Testis (tissue), 2 donors: ENCODE results near the gene TRIM63.
A peak's percentile ranks its signal among the peaks of the same experiment; 100 is the strongest.

Experiments used
- POLR2A ChIP-seq: fragments of 450-650 bp; IDR thresholded peaks from one replicate; pipeline ENCODE4 v1.6.1; 2017; ENCODE audit warnings: antibody characterized with exemption, mild to moderate bottlenecking, moderate library complexity
- TF ChIP-seq, protein P1 (sequence below), 3 experiments: fragments of 450-650 bp in 2 of 3; fragments of 200-600 bp in 1 of 3; sonication (generic) in 1 of 3; IDR thresholded peaks; one replicate each; pipeline ENCODE4 v1.5.1; 2016 to 2019; ENCODE audit warnings: antibody characterized with exemption in 3 of 3, mild to moderate bottlenecking in 2 of 3, moderate library complexity in 1 of 3

GRCh38 chr1:26009796-26010447, 57.5 kb downstream of the TRIM63 start:
- TF ChIP-seq, protein P1, sequence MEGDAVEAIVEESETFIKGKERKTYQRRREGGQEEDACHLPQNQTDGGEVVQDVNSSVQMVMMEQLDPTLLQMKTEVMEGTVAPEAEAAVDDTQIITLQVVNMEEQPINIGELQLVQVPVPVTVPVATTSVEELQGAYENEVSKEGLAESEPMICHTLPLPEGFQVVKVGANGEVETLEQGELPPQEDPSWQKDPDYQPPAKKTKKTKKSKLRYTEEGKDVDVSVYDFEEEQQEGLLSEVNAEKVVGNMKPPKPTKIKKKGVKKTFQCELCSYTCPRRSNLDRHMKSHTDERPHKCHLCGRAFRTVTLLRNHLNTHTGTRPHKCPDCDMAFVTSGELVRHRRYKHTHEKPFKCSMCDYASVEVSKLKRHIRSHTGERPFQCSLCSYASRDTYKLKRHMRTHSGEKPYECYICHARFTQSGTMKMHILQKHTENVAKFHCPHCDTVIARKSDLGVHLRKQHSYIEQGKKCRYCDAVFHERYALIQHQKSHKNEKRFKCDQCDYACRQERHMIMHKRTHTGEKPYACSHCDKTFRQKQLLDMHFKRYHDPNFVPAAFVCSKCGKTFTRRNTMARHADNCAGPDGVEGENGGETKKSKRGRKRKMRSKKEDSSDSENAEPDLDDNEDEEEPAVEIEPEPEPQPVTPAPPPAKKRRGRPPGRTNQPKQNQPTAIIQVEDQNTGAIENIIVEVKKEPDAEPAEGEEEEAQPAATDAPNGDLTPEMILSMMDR (IDR thresholded peaks at IDR 0.05) = peak in 2 of 3 experiments; percentile 8 to 20
- no peak for TF ChIP-seq POLR2A
